GF-D8 (cell line): ENCODE results near the gene KCNH3.

ENCODE experiments used
- DNase-seq: peaks from one replicate; lab custom pipeline; 2025; lab: John Stamatoyannopoulos, UW

The KCNH3 gene

DNA sequence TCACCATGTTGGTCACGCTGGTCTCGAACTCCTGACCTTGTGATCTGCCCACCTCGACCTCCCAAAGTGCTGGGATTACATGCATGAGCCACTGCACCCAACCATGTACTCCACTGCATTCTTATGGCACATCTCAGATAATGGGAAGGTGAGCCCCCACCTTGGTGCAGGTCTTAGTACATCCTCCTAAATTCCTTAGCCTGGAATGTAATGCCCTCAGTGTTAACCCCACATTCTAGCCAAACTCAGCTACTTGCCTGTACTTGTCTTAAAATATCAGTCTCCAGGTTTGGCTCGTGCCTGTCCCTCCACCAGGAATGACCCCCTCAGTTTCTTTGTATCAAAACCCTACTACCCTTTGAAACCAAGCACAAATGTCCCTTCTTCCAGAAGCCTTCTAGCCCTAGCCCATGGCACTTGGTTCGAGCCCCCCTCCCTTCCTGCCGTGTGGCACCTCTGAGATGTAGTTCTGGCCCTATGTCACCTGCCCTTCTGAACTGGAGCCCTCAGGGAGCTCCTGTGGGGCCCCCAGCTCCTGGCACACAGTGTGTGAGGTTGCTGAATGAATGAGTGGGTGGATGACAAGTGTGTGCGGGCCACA, 8.4 kb downstream of the KCNH3 start:
- no peak for DNase-seq

DNA sequence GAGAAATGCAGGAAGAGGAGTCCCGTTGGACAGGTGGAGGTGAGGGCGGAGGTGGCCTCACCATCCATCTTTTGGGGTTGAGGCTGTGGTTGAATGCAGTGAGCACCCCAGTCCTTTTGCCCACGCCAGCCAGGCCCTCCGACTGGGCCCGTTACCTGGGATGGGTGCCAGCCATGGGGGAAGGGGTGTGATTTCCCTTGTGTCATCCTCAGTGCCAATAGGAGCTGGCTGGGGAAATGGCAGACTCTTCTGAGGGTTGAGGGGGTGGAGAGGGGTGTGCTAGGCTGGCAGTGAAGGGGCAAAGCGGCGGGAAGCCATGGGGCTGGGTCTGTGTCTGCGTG, 9.6 kb downstream of the KCNH3 start:
- no peak for DNase-seq

DNA sequence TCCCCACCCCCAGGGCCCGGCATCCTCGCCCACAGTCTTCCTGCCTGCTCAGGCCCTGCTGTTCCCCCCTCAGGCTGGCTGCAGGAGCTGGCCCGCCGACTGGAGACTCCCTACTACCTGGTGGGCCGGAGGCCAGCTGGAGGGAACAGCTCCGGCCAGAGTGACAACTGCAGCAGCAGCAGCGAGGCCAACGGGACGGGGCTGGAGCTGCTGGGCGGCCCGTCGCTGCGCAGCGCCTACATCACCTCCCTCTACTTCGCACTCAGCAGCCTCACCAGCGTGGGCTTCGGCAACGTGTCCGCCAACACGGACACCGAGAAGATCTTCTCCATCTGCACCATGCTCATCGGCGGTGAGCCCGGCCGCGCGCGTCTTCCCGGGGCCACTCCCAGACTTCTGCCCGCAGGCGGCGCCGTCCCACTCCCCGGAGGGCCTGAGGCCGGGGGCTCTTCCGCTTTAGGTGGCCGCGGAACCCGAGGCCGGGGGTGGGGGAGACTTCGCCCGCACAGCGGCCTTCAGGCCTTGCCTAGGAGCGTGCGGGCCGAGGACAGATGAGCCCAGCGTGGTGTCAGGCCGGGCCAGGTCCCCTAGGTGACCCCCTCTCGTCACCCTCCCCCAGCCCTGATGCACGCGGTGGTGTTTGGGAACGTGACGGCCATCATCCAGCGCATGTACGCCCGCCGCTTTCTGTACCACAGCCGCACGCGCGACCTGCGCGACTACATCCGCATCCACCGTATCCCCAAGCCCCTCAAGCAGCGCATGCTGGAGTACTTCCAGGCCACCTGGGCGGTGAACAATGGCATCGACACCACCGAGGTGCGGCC, 10.2 kb downstream of the KCNH3 start:
- DNase-seq = no peak

DNA sequence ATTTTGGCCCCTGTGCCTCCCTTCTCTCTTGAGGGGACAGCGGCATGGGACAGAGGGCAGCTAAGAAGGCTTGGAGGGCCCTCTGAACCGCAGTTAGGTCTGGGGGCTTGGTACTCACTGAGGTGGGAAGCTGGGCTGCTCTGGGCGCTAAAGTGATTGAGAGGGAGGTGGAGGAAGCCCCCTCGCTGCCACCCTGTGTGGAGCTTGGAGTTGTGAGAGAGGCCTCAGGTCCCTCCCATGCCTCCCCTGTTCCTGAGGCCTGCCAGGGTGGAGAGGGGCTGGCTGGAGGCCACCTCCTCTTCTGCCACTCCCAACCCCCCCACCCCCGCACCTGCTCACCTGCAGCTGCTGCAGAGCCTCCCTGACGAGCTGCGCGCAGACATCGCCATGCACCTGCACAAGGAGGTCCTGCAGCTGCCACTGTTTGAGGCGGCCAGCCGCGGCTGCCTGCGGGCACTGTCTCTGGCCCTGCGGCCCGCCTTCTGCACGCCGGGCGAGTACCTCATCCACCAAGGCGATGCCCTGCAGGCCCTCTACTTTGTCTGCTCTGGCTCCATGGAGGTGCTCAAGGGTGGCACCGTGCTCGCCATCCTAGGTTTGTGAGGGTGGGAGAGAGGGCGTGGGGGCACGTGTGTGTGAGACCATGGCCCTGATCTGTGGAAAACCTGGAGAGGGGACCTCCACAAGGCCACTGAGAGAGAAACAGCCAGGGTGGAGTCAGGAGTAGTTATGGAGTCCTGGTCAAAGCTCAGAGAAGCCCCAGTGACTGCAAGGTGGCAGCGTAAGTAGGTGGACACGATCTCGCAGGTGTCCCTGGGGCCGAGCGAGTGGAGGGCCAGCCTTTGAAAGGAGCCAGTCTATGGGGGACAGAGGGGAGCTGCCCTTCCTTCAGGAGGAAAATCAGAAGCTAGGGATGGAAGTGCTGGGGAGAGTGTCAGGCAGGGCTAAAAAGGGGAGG, 11.2 kb downstream of the KCNH3 start:
- no peak for DNase-seq

DNA sequence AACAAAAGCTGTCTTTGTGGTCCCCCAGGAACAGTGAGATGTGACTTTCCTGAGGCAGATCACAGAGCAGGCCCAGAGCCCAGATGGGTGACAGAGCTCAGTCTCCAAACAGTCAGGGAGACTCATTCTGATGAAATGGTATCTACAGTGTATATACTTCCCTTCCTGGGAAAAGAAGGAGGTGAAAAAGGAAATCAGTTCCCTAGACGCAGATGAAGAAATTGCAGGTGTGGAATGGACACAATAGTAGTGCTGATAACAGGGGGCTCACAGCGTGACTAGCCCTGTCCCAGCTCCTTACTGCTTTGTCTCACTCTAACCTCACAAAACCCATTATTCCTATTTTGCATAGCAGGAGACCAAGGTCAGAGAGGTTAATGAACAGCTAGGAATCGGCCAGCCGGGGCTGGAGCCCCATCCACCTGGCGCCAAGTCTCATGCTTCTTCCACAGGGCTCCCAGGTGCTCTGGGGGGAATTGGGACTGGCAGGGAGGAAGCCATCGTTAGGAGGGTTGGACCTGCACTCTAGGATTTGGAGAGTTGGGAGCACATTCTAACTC, 11.9 kb downstream of the KCNH3 start:
- no peak for DNase-seq

DNA sequence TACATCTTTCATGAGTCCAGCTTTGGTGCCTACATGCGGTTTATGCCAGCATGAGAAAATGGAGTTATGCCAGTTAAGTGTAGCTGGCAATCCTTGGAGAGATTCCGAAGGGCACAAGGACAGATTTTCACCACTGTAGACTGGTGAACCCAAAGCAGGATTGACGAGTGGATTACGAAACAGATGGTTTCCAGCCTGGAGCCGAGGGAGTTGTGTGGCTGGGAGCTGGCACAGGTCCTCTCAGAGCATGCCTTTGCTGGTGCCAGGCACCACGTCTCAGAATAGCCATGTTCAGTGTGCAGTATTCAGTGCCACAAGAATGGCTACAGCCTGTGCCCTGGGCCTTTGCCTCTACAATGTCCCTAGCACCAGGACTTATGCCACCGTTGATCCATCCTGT, 13.2 kb downstream of the KCNH3 start:
- DNase-seq = no peak

DNA sequence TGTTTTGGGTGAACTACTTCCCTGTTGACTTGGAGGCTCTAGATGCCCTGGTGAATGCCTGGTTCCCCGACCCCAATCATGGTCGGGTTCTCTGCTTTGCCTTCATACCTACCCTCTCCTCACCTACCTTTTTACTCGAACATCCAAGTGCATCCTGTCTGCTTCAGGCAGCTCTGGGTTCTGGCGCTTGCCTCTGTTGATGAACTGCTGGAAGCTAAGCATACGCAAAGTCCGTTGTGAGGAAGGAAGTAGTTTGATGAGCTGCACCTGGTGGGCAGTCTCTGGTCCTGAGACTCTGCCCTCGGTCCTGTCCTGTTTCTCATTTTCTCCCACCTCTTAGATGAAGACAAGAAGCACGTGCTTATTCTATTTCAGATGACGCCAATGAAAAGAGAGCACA, 13.6 kb downstream of the KCNH3 start:
- no peak for DNase-seq

DNA sequence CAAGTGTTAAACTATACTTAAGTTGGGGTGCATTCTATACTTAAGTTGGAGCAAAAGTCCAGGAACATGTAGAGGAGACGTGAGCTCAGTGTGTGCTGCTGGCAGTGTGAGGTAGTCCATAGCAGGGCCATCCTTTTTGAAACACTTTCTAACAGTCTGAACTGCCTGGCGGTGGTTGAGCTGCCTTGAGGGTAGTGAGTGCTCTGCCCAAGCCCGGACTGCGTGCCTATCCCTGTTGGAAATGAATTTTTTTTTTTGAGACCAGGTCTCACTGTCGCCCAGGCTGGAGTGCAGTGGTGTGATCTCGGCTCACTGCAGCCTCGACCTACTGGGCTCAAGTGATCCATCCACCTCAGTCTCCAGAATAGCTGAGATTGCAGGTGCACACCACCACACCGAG, 14.1 kb downstream of the KCNH3 start:
- DNase-seq = no peak

DNA sequence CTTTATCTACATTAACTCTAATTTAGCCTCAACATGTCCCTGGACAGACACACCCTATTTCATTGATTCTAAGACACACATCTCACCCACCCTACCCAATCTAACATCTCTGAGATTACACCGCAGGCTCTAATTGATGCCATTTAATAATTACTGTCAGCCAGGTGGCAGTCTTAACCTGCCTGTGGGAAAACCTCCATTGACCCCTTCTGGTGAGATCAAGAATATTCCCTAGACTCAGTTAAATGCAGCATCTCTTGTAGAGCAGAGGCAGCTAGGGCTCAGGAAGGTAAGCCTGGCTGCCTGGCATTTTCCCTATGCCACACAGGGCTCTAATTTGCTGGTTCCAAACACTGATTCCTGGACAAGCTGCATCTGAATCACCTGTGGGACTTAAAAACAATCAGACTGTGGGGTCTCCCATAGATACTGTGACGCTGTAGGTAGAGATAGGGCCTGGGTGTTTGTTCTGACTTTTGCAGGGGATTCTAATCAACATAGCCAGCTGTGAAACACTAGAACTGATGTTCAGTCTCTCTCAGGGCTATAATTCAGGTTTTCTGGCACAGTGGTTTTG, 14.8 kb downstream of the KCNH3 start:
- DNase-seq = no peak

DNA sequence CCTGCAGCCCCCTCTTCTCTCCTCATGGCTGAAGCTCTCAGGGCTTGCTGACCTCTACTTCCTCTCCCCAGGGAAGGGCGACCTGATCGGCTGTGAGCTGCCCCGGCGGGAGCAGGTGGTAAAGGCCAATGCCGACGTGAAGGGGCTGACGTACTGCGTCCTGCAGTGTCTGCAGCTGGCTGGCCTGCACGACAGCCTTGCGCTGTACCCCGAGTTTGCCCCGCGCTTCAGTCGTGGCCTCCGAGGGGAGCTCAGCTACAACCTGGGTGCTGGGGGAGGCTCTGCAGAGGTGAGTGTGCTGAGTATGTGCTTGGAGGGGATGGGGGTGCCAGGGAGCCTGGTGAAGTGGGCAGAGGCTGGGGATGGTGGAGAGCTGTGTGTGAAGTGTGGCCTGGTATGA, 15.4 kb downstream of the KCNH3 start:
- DNase-seq = no peak

DNA sequence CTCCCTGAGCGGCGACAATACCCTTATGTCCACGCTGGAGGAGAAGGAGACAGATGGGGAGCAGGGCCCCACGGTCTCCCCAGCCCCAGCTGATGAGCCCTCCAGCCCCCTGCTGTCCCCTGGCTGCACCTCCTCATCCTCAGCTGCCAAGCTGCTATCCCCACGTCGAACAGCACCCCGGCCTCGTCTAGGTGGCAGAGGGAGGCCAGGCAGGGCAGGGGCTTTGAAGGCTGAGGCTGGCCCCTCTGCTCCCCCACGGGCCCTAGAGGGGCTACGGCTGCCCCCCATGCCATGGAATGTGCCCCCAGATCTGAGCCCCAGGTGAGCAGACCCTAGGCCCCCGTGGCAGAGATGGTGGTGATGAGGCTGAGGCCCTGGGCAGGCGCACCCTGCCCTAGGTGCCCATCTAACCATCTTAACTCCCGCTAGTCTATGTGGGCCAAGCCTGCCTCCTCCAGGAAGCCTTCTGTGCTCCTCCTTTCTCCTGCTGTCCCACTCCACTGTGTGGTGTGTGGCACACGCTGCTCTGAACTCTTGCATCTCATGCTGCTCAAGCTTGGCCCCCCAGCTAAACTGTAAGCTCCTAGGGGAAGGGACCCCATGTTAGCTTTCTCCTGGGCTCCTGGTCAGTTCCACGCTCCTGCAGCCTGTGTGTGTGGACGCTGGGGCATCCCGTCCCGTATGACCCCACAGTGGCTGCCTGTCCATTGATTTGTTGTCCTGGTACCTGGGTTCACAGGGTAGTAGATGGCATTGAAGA, 17.0 kb downstream of the KCNH3 start:
- DNase-seq = no peak

DNA sequence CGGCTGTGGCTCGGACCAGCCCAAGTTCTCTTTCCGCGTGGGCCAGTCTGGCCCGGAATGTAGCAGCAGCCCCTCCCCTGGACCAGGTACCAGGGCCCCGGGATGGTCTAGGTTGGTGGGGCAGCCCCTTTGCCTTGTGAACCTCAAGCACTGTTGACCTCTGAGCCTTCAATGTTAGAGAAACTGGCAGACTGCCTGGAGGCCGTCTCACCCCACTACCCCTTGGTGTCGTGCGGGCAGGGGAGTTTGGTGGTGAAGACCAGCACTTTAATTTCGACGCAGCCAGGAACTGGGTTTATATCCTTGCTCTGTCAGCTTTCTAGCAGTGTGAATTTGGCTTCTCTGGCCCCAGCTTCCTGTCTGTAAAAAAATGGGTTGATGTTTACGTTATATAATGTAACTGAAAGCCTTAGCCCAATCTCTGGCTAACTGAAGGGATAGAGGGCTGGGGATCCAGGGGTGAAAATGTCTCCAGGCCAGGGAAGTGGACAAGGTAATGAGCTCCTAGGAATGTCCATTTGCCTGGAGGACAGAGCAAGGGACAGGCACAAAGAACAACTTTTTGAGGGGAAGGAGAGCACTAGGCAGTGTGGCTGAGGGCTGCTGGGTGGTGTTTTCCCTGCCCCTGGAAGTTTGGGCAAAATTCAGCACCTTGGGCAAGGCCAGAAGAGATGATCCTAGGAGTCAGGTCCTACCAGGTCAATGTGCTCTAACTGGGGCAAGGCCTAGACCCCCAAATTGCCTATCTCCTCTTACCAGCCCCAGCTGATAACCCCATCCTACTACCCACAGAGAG, 17.8 kb downstream of the KCNH3 start:
- no peak for DNase-seq

DNA sequence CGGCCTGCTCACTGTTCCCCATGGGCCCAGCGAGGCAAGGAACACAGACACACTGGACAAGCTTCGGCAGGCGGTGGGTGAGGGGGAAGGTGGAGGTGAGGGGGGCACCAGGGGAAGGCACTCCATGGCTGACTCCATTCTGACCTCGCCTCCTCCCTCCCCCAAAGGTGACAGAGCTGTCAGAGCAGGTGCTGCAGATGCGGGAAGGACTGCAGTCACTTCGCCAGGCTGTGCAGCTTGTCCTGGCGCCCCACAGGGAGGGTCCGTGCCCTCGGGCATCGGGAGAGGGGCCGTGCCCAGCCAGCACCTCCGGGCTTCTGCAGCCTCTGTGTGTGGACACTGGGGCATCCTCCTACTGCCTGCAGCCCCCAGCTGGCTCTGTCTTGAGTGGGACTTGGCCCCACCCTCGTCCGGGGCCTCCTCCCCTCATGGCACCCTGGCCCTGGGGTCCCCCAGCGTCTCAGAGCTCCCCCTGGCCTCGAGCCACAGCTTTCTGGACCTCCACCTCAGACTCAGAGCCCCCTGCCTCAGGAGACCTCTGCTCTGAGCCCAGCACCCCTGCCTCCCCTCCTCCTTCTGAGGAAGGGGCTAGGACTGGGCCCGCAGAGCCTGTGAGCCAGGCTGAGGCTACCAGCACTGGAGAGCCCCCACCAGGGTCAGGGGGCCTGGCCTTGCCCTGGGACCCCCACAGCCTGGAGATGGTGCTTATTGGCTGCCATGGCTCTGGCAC, 18.5 kb downstream of the KCNH3 start:
- DNase-seq = no peak

DNA sequence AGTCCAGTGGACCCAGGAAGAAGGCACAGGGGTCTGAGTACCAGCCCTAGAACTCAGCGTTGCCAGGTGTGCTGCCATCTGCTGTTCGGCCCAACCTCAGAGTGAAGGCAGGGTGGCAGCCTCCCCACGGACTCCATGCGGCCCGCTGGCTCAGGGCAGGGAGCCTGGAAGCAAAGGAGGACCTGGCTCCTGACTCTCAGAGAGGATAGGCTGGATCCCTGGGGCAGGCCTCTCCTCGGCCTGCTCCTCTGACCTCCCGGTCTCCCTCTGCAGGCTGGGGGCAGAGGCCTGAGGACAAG, 19.0 kb downstream of the KCNH3 start:
- DNase-seq = no peak

DNA sequence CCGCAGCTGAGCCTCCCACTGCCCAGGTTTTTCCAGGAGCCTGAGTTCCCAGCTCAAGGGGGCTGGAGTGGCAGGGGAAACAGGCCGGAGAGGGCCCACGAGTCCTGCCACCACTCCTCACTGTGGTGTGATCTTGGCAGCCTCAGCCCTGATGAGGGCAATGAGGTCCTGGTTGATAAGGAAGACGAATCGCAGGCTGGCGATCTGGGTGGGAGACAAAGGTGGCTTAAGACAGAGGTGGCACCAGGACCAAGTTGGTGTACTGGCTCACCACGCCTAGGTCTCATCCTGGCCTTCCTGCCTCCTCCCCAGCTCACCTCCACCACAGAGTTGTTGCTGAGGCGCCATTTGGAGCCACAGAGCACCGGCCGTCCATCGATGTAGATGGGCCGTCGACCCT, 19.7 kb downstream of the KCNH3 start:
- DNase-seq = no peak

DNA sequence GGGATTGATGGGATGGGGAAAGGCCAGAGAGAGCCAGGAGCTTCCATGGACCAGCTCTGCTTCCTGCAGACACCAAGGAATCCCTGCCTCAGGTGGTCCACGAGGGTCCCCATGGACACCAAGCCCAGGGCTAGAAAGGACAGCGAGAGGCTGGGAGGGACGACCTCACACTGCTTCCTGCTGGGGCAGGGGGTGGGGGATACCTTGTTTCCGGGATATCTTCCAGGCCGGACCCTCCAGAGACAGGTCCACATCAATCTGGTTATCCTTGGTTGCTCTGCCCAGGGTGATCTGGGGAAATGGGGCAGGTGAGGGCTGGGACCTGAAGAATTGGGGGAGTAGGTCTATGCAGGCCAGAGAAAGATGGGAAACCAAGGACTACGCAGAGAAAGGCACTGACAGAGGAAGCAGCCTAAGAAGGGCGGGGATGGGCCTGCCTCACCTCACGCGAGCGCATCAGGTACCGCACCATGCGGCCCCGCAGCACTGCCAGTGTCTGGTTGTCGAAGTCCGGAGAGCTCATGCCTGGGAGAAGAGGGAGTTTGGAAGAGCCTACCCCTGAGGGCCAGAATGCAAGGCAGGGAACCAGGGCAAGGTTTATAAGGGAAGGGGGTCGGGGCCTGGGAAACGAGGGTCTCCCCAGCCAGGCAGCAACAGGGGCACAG, 20.3 kb downstream of the KCNH3 start:
- DNase-seq = no peak

DNA sequence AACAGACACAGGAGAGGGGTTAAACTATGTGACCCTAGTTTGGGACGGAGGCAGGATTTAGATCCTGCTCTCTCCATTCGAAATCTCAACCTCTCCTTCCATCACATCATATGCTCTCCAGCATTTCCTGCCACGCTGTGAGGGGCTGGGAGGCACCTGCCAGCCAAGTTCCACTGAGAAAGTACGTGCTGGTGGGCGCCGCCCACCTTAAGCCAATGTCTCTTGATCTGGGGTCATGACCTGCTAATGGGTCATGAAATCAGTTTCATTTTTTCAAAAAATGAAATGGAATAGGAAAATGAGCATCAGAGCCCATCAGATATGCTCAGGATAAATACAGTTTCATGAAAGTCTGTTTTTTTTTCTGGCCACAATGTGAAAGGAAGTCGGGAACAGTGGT, 21.9 kb downstream of the KCNH3 start:
- no peak for DNase-seq

DNA sequence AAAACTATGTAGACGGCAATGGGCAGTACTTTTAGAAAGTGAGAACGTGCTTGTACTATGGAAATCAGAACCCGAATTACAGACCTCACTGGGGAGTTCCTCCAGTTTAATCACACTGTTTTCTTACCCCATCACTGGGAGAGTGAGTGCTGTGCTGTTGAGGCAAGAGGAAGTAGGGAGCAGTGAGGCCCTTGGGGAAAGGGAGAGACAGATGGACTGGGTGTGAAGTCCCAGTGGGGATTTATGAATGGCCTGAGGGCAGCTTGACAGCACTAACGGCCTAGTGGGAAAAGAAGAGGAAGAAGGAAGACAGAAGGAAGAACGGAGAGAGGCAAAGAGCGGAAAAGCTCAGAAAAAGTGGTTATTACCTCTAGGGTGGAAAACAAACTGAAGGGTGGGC, 23.4 kb downstream of the KCNH3 start:
- no peak for DNase-seq

DNA sequence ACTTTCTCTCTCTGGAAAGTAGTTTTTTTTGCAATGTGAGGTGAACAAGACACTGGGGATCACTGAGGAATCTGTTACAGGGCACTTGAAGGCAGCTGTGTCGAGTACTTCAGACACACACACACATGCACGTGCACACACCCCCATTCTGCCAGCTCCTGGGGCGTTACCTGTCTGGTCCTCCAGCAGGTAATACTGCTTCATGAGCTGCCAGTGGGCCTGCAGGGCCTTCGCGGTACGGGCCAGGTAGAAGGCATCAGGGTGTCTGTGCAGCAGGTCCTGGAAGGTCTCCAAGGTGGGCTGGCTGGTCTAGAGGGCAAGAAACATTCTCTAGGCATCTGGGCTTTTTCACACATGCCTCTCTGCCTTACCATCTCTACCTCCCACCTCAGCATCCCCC, 24.0 kb downstream of the KCNH3 start:
- no peak for DNase-seq
